Measurements from ENCODE around the gene ATP5PB.

The ATP5PB gene

GRCh38 chr1:111446967-111447892 lies 2.0 kb upstream of the ATP5PB start:
- DNase-seq: no peak

DNA sequence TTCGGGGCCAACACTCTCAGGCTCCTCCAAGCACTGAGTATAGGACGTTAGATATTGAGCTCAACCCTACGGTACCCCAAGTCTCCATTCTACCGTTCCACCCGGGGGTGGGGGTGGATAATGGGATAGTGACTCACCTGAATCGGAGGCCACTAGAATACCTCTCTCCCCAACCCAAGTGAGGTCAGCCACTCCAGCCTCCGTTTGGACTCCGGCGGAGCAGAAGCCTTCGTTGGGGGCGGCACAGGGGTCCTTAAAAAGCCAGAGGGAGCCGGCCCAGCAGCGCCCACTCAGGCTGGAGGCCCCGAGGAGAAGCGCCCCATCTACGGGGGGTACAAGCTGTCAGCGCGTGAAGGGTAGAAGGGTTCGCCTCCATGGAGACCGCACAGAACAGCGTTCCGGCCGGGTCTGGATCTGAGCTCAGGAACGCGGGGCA lies 764 bp upstream of the ATP5PB start:
- DNase-seq: no peak

DNA sequence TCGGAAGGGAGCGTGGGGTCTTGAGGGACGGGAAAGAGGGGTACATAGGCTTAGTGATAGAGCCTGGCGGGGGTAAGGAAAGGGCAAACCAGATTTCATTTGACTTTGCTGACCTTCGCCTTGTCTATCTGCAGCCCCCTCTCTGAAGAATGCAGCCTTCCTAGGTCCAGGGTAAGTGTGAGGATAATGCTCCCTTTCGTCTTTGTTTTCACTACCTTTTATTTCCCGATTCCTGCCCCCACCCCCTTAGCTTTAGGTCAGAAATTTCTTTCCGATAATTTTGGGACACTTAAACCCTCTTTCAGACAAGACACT lies 396 bp downstream of the ATP5PB start:
- no peak for DNase-seq

GRCh38 chr1:111450185-111450584 lies 921 bp downstream of the ATP5PB start:
- DNase-seq: no peak

- no peak for DNase-seq
These were observed 3.3 kb downstream of the ATP5PB start for GRCh38 chr1:111452581-111452980.

- DNase-seq: no peak
These were observed 4.4 kb downstream of the ATP5PB start for GRCh38 chr1:111453706-111454105.

GRCh38 chr1:111454859-111455641 lies 5.8 kb downstream of the ATP5PB start:
- no peak for DNase-seq

DNA sequence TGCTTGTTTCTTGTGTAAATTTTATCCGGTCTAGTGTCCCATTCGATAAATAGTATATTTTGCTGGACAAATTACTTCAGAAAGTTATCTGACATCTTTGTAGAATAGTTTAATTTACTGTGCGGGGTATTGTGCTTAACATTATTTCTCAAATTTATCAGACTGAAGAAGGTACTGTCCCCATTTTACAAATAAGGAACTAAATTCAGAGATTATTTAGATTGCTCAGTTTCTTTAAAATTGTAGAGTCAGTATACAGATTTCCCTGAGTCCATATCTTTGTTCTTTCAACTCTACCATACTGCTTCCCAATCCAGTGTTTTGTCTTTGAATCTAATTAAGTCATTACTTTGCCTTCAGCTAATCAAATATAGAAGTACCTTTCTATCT lies 6.4 kb downstream of the ATP5PB start:
- DNase-seq: no peak

- DNase-seq: no peak
These were observed 12.5 kb downstream of the ATP5PB start for GRCh38 chr1:111461765-111462164.

DNA sequence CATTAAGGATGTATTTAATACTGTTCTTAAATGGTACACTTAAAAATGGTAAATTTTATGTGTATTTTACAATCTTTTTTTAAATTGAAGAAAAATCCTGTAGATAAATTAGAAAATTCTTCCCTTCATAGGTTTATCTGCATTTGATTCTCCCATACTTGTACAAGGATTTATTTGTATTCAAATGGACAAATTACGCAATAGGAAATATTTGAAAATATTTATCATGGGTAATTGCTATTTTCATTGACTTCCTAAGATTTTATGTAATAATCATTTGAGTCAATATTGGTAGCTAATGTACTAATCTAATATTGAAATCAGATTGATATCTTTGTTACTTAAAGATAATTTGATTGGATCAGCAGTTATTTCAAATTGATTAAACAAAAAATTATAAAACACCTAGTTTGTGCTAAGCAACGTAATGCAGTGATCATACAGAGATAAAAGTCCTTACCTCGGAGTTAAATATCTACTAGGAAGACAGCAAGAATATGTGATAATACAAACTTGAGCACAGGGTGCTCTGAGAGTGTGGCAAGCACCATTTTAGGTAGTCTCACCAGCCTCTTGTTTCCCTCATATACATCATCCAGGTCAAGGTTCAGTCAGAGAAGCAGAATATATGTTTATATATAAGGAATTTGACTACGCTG lies 13.2 kb downstream of the ATP5PB start:
- DNase-seq: peak; percentile 48

GRCh38 chr1:111463029-111463683 lies 13.9 kb downstream of the ATP5PB start:
- DNase-seq: peak; percentile 85

DNA sequence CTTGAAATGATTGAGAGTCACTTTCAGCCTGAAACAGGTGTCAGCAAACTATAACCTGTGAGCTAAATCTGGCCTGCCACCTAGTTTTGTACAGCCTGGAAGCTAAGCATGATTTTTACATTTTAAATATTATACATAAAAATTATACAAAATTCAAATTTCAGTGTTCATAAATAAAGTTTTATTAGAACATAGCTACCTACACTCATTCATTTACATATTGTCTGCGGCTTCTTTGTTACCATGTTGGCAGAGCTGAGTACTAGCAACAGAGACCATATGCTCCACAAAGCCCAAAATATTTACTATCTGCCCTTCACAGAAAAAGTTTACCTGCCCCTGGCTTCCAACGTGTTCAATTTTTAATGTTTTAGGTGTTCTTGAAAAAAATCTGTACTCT lies 16.5 kb downstream of the ATP5PB start:
- no peak for DNase-seq

- DNase-seq: no peak
These were observed 17.2 kb downstream of the ATP5PB start for GRCh38 chr1:111466480-111466879.

DNA sequence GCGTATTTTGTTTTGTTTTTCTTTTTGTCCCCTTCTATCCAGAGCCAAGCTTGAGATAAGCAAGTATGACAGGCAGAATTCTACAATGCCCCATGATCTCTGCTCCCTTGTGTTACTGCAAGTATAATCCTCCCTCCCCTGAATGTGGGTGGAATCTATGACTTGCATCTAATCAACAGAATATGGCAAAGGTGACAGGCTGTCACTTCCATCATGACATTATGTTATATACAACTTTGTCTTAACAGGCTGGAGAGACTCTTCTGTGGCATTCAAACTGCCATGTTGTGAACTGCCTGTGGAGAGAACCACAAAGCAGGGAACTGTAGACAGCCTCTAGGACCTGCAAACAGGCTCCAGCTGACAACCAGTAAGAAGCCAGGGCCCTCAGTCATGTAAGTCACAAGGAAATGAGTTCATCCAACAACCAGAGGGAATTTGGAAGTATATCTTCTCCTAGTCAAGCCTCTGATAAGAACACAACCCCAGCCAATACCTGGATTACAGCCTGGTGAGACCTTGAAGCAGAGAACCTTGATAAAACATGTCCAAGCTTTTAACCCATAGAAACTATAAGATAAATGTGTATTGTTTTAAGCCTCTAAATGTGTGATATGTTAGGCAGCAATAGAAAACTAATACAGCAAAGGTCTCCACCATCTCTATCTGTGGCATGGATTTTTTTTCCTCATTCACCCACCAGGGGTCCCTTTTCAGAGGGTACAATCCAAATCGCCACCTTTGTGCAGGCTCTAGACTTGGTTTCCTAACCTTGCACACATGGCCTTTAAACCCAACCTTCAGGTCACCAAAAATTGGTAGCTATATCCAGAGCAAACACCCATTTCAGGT lies 18.8 kb downstream of the ATP5PB start:
- no peak for DNase-seq

DNA sequence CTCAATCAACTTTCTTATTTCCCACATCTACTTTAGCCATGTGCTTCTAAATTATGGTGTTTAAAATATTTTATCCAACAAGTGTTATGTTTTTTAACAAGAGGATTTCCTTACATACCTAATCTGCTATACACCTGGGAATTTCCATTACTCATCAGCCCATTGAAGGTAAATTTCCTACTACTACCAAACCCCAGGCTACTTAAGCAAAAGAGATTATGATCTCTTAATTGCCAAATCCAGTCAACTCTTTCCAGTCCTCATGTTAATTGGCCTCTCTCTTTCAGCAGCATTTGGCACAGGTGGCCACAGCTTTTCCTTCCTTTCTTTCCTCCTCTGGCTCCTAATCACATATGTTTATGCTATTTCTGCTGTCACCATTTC lies 19.4 kb downstream of the ATP5PB start:
- DNase-seq: no peak

DNA sequence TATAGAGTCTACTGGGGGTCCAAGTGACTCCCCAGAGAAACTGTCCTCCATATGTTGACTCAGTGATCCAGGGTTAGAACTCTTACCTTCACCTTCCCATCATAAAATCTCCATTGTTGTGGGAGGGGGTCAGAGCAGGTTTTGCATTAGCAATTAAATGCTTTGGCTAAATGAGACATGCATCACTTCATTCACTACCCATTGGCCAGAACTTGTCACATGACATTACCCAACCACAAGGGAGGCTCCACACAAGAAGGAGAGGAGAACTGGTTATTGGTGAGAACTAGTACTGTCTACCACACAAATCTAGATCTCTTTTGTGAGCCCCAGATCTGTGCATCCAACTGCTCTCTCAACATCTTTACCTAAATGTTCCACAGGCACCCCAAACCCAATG lies 20.3 kb downstream of the ATP5PB start:
- DNase-seq: no peak

- DNase-seq: no peak
These were observed 21.3 kb downstream of the ATP5PB start for GRCh38 chr1:111470596-111470995.

DNA sequence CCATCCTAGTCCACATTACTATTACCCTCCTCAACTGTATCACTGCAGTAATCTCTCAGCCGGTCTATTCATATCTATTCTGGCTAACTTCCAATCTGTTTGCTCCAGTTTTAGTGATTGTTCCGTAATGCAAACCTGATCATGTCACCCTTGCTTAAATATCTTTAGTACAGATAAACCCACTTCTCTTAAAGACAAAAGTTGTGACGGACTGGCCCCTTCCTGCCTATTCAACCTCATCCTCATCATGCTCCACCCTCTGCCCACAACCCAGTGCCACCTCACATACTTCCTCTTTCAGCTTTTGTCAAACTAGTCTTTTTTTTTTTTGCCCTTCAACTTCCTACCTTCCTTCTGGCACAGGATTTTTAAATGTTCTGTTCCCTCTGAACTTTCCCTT lies 21.7 kb downstream of the ATP5PB start:
- no peak for DNase-seq

DNA sequence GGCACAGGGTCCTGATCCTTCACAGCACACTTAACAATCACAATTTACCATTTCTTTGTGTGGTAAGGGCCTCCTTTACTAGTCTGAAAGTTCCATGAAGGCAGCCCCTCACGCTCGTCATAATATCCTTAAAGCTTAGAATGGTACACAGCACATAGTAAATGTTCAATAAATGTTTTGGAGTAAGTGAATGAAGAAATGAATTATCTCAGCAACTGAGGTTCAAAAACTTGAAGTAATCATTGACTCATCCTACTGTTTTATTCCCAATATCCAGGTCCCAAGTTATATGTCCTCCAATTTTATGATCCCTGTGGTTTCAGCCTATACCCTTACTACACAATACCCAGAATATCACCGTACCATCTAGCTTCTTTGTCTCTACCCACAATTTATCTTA lies 22.3 kb downstream of the ATP5PB start:
- no peak for DNase-seq

DNA sequence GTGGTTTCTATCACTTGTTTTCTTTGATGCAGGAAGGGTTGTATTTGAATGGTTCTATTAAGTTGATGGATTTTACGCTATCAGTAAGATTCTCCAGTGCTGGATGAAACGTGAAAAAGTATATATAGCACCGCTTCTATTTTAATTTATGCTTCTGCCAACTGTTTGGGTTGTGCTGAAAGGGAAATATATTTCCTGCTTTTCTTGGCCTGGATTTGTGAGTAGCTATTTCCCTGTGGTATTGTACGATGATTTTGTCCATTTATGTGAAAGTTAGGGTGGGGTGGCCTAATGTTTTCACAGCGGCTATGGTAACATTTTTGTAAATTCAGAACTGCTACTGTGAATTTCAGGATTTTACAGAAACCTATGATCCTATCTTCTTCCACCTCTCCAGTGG lies 24.8 kb downstream of the ATP5PB start:
- DNase-seq: no peak

GRCh38 chr1:111474521-111474920 lies 25.3 kb downstream of the ATP5PB start:
- DNase-seq: no peak

DNA sequence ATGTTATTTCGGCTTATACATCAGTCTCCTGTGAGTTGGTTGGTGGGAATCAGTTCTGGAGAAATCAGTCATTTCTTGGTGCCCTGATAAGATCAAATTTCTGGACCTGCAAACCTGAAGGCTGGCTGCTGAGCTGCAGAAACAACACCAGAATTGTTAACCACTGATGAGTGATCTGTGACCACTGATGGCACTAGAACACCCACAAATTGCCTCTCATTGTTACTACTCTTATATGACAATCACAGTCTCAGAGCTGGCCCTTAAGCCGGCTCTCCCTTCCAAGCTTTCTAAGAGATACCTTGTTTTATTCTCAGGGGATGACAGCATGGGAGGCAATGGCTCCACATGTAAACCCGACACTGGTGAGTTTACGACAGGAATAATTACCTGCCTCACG lies 26.4 kb downstream of the ATP5PB start:
- no peak for DNase-seq
